SK-N-SH (cell line): ENCODE results near the gene CD180. TPM values are rescaled to one million over a fixed set of nuclear protein-coding genes. Genes with fewer than 3 reads are reported as not detected.

Source experiments
- ELF1 ChIP-seq: IDR thresholded peaks from 2 replicates; pipeline ENCODE4 v1.4.0; 2012
- EP300 ChIP-seq, 2 experiments: IDR thresholded peaks; 2 replicates each; pipeline versions ENCODE4 v1.4.0 to v1.6.1; 2012; ENCODE audit warnings: borderline replicate concordance in 1 of 2, low read depth in 1 of 2, low read length in 1 of 2
- EZH2phosphoT487 ChIP-seq: fragments of 200-600 bp; sonication (generic); IDR thresholded peaks from 2 replicates; pipeline ENCODE4 v1.6.1; 2017; ENCODE audit warnings: low read depth, mixed run types, mild to moderate bottlenecking, antibody characterized with exemption, moderate library complexity, borderline replicate concordance
- FOSL2 ChIP-seq: IDR thresholded peaks from 2 replicates; pipeline ENCODE4 v1.4.0; 2012; ENCODE audit warnings: low read depth, mild to moderate bottlenecking, moderate library complexity, borderline replicate concordance
- FOXM1 ChIP-seq: IDR thresholded peaks from 2 replicates; pipeline ENCODE4 v1.4.0; 2012; ENCODE audit warnings: low read depth, mild to moderate bottlenecking
- GATA2 ChIP-seq: sonication (generic); formaldehyde crosslinking; IDR thresholded peaks from 2 replicates; pipeline ENCODE4 v1.5.0; 2020; ENCODE audit warnings: mild to moderate bottlenecking, missing genetic modification reagents
- NFIC ChIP-seq: IDR thresholded peaks from 2 replicates; pipeline ENCODE4 v1.4.0; 2012; ENCODE audit warnings: borderline replicate concordance
- NRF1 ChIP-seq: IDR thresholded peaks from 2 replicates; pipeline ENCODE4 v1.6.1; 2012; ENCODE audit warnings: low read depth, mild to moderate bottlenecking, low read length
- POLR2AphosphoS5 ChIP-seq: IDR thresholded peaks from 2 replicates; pipeline ENCODE4 v1.6.1; 2012; ENCODE audit warnings: low read depth, low read length
- RAD21 ChIP-seq: IDR thresholded peaks from 2 replicates; pipeline ENCODE4 v1.6.1; 2012; ENCODE audit warnings: mild to moderate bottlenecking, low read length
- RFX5 ChIP-seq: IDR thresholded peaks from 2 replicates; pipeline ENCODE4 v1.6.1; 2012; ENCODE audit warnings: mild to moderate bottlenecking, improper control_type of control experiment, low read length
- SMC3 ChIP-seq: IDR thresholded peaks from 2 replicates; pipeline ENCODE4 v1.6.1; 2012; ENCODE audit warnings: low read depth, low read length, improper control_type of control experiment
- TCF12 ChIP-seq: IDR thresholded peaks from 2 replicates; pipeline ENCODE4 v1.4.0; 2012
- polyA plus RNA-seq, 3 experiments: library from polyadenylated mRNA; depleted of rRNA; stranded (reverse); fragments of >200 nt; gene quantifications; 2 replicates each; pipeline ENCODE4 v1.2.3, GENCODE V29; 2012
- TF ChIP-seq, protein P1 (sequence below): fragments of 150-350 bp; IDR thresholded peaks from 2 replicates; pipeline ENCODE4 v1.6.1; 2016; ENCODE audit warnings: mild to moderate bottlenecking, low read depth, low read length
- TF ChIP-seq, protein P2 (sequence below): IDR thresholded peaks from 2 replicates; pipeline ENCODE4; 2012
- TF ChIP-seq, protein P3 (sequence below): IDR thresholded peaks from 2 replicates; pipeline ENCODE4 v1.4.0; 2012; ENCODE audit warnings: low read depth
- TF ChIP-seq, protein P4 (sequence below): fragments of 150-350 bp; IDR thresholded peaks from 2 replicates; pipeline ENCODE4 v1.6.1; 2017; ENCODE audit warnings: antibody characterized with exemption, low read length, low read depth, borderline replicate concordance
- TF ChIP-seq, protein P5 (sequence below): IDR thresholded peaks from 2 replicates; pipeline ENCODE4 v1.4.0; 2012; ENCODE audit warnings: low read depth, borderline replicate concordance
- TF ChIP-seq, protein P6 (sequence below): IDR thresholded peaks from 2 replicates; pipeline ENCODE4 v1.6.1; 2012; ENCODE audit warnings: mild to moderate bottlenecking, low read depth, low read length, moderate library complexity

CD180 gene
- polyA plus RNA-seq, 1 of the 3 experiments (the other 2 are of a cell fraction): 0.02 TPM

- peak; percentile 88 for TF ChIP-seq SMC3
- no peak for TF ChIP-seq EZH2phosphoT487
- TF ChIP-seq, protein P1, sequence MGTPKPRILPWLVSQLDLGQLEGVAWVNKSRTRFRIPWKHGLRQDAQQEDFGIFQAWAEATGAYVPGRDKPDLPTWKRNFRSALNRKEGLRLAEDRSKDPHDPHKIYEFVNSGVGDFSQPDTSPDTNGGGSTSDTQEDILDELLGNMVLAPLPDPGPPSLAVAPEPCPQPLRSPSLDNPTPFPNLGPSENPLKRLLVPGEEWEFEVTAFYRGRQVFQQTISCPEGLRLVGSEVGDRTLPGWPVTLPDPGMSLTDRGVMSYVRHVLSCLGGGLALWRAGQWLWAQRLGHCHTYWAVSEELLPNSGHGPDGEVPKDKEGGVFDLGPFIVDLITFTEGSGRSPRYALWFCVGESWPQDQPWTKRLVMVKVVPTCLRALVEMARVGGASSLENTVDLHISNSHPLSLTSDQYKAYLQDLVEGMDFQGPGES: no peak
- peak; percentile 95 for TF ChIP-seq RAD21
- TF ChIP-seq, protein P2, sequence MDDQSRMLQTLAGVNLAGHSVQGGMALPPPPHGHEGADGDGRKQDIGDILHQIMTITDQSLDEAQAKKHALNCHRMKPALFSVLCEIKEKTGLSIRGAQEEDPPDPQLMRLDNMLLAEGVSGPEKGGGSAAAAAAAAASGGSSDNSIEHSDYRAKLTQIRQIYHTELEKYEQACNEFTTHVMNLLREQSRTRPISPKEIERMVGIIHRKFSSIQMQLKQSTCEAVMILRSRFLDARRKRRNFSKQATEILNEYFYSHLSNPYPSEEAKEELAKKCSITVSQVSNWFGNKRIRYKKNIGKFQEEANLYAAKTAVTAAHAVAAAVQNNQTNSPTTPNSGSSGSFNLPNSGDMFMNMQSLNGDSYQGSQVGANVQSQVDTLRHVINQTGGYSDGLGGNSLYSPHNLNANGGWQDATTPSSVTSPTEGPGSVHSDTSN: no peak
- TF ChIP-seq ELF1: no peak
- no peak for TF ChIP-seq TCF12
- TF ChIP-seq, protein P3, sequence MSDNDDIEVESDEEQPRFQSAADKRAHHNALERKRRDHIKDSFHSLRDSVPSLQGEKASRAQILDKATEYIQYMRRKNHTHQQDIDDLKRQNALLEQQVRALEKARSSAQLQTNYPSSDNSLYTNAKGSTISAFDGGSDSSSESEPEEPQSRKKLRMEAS: no peak
- 0 out of 2 replicates have a peak, but pooled peaks have one; percentile 50 for TF ChIP-seq RFX5
- TF ChIP-seq EP300 (IDR thresholded peaks at IDR 0.05; ENCODE audit: borderline replicate concordance in 1 of 2, low read depth in 1 of 2, low read length in 1 of 2): 0 out of 4 replicates have a peak, but pooled peaks of 1 of the 2 experiments have one; percentile 19
- no peak for TF ChIP-seq FOSL2
- TF ChIP-seq FOXM1: no peak
- TF ChIP-seq, protein P4, sequence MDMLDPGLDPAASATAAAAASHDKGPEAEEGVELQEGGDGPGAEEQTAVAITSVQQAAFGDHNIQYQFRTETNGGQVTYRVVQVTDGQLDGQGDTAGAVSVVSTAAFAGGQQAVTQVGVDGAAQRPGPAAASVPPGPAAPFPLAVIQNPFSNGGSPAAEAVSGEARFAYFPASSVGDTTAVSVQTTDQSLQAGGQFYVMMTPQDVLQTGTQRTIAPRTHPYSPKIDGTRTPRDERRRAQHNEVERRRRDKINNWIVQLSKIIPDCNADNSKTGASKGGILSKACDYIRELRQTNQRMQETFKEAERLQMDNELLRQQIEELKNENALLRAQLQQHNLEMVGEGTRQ: no peak
- TF ChIP-seq, protein P5, sequence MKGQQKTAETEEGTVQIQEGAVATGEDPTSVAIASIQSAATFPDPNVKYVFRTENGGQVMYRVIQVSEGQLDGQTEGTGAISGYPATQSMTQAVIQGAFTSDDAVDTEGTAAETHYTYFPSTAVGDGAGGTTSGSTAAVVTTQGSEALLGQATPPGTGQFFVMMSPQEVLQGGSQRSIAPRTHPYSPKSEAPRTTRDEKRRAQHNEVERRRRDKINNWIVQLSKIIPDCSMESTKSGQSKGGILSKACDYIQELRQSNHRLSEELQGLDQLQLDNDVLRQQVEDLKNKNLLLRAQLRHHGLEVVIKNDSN: no peak
- no peak for TF ChIP-seq GATA2
- no peak for TF ChIP-seq NFIC
- no peak for TF ChIP-seq NRF1
- TF ChIP-seq, protein P6, sequence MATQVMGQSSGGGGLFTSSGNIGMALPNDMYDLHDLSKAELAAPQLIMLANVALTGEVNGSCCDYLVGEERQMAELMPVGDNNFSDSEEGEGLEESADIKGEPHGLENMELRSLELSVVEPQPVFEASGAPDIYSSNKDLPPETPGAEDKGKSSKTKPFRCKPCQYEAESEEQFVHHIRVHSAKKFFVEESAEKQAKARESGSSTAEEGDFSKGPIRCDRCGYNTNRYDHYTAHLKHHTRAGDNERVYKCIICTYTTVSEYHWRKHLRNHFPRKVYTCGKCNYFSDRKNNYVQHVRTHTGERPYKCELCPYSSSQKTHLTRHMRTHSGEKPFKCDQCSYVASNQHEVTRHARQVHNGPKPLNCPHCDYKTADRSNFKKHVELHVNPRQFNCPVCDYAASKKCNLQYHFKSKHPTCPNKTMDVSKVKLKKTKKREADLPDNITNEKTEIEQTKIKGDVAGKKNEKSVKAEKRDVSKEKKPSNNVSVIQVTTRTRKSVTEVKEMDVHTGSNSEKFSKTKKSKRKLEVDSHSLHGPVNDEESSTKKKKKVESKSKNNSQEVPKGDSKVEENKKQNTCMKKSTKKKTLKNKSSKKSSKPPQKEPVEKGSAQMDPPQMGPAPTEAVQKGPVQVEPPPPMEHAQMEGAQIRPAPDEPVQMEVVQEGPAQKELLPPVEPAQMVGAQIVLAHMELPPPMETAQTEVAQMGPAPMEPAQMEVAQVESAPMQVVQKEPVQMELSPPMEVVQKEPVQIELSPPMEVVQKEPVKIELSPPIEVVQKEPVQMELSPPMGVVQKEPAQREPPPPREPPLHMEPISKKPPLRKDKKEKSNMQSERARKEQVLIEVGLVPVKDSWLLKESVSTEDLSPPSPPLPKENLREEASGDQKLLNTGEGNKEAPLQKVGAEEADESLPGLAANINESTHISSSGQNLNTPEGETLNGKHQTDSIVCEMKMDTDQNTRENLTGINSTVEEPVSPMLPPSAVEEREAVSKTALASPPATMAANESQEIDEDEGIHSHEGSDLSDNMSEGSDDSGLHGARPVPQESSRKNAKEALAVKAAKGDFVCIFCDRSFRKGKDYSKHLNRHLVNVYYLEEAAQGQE: no peak
- TF ChIP-seq POLR2AphosphoS5: no peak
Measured at GRCh38 chr5:67209141-67209771, 12.7 kb upstream of the CD180 start (continued).
